ENCODE measurements around the gene ROS1.

DNA sequence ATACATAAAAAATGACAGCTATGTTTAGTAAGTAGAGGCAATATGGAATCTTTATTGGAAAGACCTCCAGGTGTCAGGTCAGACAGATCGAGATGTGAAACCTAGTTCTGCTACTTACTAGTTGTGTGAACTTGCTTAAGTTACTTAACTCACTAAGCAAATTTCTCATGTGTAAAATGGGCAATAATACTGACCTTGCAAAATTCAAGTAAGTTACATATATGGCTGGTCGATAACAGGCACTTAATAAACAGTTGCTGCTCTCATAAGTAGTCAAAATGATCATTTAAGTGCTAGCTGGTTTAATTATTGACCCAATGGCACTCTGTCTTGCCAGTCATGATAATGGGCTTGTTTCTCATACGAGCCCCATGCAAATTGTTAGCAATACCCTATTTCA lies 114.4 kb downstream of the ROS1 start:
- TF ChIP-seq POLR2AphosphoS5 (IDR thresholded peaks at IDR 0.05; ENCODE audit: low read depth, low read length), result no peak
- no peak for TF ChIP-seq POLR2A (IDR thresholded peaks at IDR 0.05; ENCODE audit: low read depth, low read length)
- no peak for TF ChIP-seq TAF1 (IDR thresholded peaks at IDR 0.05; ENCODE audit: borderline replicate concordance, low read depth, low read length)

Data from GM12892 (cell line).